ENCODE measurements around the gene TMED8.
"Not testable (repeated sequence)": the region's sequence is repeated elsewhere in the genome, so short reads cannot be mapped to it uniquely, and the experiment has no call there.

TMED8 gene

GRCh38 chr14:77323571-77323970, 53.3 kb downstream of the TMED8 start:
- peaks cover 3% of the 10 kb centered on the region; the same call in 1 of the 2 replicates for H3K36me3 ChIP-seq (ENCODE audit: insufficient read depth, low read length)
- H3K4me1 ChIP-seq (ENCODE audit: insufficient read depth, low read length), result peaks cover 15% of the 10 kb centered on the region
- no peaks in the 10 kb centered on the region for H3K9me3 ChIP-seq (ENCODE audit: control insufficient read depth, insufficient read depth, low read length)
- no peak overlapping the region for H3K9ac ChIP-seq (ENCODE audit: low read depth, low read length)

GRCh38 chr14:77322951-77323350, 53.9 kb downstream of the TMED8 start:
- peaks cover 3% of the 10 kb centered on the region; the same call in 1 of the 2 replicates for H3K36me3 ChIP-seq (ENCODE audit: insufficient read depth, low read length)
- H3K4me1 ChIP-seq (ENCODE audit: insufficient read depth, low read length), result peaks cover 15% of the 10 kb centered on the region
- H3K9ac ChIP-seq (ENCODE audit: low read depth, low read length), result no peak overlapping the region
- H3K9me3 ChIP-seq (ENCODE audit: control insufficient read depth, insufficient read depth, low read length), result no peaks in the 10 kb centered on the region

GRCh38 chr14:77322250-77322902, 54.5 kb downstream of the TMED8 start:
- Histone ChIP-seq H3K4me1 (ENCODE audit: insufficient read depth, low read length) (peaks cover 15% of the 10 kb centered on the region), H3K9ac (ENCODE audit: low read depth, low read length) (peak overlapping the region; percentile 62; the same call in 1 of the 2 replicates), H3K9me3 (ENCODE audit: control insufficient read depth, insufficient read depth, low read length) (no peaks in the 10 kb centered on the region), H3K36me3 (ENCODE audit: insufficient read depth, low read length) (peaks cover 3% of the 10 kb centered on the region; the same call in 1 of the 2 replicates)

DNA sequence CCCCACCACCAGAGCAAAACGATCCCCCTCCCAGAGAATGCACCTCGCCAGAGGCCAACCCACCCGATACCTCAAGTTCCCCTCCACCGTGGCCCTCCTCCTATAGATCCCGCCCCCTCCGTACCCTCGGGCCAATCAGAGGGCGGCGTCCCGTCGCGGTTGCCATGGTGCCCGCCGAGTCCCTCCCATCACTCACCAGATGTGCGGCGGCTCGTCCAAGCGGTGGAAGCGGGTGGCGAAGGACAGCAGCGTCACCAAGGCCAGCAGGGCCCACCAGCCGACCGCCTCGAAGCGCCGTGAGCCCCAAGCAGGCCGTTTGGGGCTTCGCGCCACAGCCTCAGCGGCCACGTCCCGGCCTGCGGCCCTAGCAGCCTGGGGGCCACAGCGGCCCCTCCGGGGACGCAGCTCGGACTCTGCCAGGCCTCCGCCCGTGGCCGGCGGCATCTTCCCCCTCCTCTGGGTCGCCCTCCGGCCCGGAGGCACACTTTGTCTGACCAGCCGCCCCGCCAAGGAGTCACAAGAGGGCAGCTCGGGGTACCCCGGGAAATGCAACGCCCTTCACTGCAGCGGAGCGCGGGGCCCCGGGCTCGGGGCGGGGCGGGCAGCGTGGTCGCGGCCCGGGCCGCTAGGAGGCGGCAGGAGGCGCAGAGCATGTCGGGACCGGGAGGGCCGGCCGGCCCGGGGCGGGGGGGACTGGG, 56.5 kb downstream of the TMED8 start, which contains the start of gene POMT2:
POMT2 (minus strand) TSS at position 646 of the 698 bp plus-strand sequence; CDS start at position 444, 202 bp downstream.
- Histone ChIP-seq H3K9ac (ENCODE audit: low read depth, low read length) (peak within 1 kb of the TSS; percentile 98), H3K9me3 (ENCODE audit: control insufficient read depth, insufficient read depth, low read length) (no peaks in the 10 kb centered on the region), H3K4me1 (ENCODE audit: insufficient read depth, low read length) (peaks cover 16% of the 10 kb centered on the region), H3K36me3 (ENCODE audit: insufficient read depth, low read length) (no peaks in the 10 kb centered on the region)

- Histone ChIP-seq H3K4me1 (ENCODE audit: insufficient read depth, low read length) (peaks cover 24% of the 10 kb centered on the region), H3K9ac (ENCODE audit: low read depth, low read length) (peak overlapping the region; percentile 98; the same call in 1 of the 2 replicates), H3K36me3 (ENCODE audit: insufficient read depth, low read length) (no peaks in the 10 kb centered on the region), H3K9me3 (ENCODE audit: control insufficient read depth, insufficient read depth, low read length) (no peaks in the 10 kb centered on the region)
Observed at GRCh38 chr14:77319422-77319821, 57.5 kb downstream of the TMED8 start.

- not testable (repeated sequence) for H3K36me3 ChIP-seq (ENCODE audit: insufficient read depth, low read length); H3K9me3 ChIP-seq (ENCODE audit: control insufficient read depth, insufficient read depth, low read length); H3K9ac ChIP-seq (ENCODE audit: low read depth, low read length)
- peaks cover 29% of the 10 kb centered on the region for H3K4me1 ChIP-seq (ENCODE audit: insufficient read depth, low read length)
Observed at GRCh38 chr14:77318756-77319155, 58.1 kb downstream of the TMED8 start.

GRCh38 chr14:77318006-77318553, 58.8 kb downstream of the TMED8 start:
- Histone ChIP-seq H3K9ac (ENCODE audit: low read depth, low read length) (no peak overlapping the region), H3K36me3 (ENCODE audit: insufficient read depth, low read length) (no peaks in the 10 kb centered on the region), H3K4me1 (ENCODE audit: insufficient read depth, low read length) (peaks cover 33% of the 10 kb centered on the region), H3K9me3 (ENCODE audit: control insufficient read depth, insufficient read depth, low read length) (no peaks in the 10 kb centered on the region)

DNA sequence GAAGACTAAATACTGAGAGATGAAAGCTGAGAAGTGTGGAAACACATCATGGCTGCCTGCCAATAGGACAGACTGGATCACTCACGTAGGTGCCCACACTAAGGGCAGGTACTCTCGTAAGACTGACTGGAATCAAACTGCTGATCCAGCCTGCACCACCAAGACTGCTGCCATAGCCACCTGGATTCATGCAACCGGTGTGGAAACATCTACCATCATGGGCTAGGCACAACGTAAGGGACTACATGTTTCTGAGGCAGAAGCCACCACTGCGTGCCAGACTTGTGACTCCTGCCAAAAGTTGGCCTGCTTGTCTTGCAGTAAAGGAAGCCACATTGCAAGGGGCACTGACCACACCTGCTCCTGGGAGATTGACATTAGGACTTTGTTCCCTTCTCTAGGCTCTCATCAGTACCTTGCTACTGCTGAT, 60.0 kb downstream of the TMED8 start:
- no peak overlapping the region for H3K9ac ChIP-seq (ENCODE audit: low read depth, low read length)
- no peaks in the 10 kb centered on the region for H3K9me3 ChIP-seq (ENCODE audit: control insufficient read depth, insufficient read depth, low read length)
- no peaks in the 10 kb centered on the region for H3K36me3 ChIP-seq (ENCODE audit: insufficient read depth, low read length)
- peaks cover 34% of the 10 kb centered on the region for H3K4me1 ChIP-seq (ENCODE audit: insufficient read depth, low read length)

DNA sequence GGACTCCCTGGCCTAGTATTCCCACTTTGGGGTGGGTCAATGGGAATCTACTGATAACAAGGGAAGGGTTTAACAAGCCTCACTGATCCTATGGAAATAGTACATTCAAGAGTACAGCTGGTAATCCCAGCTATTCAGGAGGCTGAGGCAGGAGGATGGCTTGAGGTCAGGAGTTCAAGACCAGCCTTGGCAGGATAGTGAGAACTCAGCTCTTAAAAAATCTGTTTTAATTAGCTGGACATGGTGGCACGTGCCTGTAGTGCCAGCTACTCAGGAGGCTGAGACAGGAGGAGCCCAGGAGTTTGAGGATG, 60.7 kb downstream of the TMED8 start:
- Histone ChIP-seq H3K9me3 (ENCODE audit: control insufficient read depth, insufficient read depth, low read length) (no peaks in the 10 kb centered on the region), H3K9ac (ENCODE audit: low read depth, low read length) (no peak overlapping the region), H3K4me1 (ENCODE audit: insufficient read depth, low read length) (peaks cover 34% of the 10 kb centered on the region), H3K36me3 (ENCODE audit: insufficient read depth, low read length) (no peaks in the 10 kb centered on the region)

GRCh38 chr14:77314539-77315457, 62.1 kb downstream of the TMED8 start:
- H3K36me3 ChIP-seq (ENCODE audit: insufficient read depth, low read length), result no peaks in the 10 kb centered on the region
- no peak overlapping the region for H3K9ac ChIP-seq (ENCODE audit: low read depth, low read length)
- peaks cover 33% of the 10 kb centered on the region for H3K4me1 ChIP-seq (ENCODE audit: insufficient read depth, low read length)
- H3K9me3 ChIP-seq (ENCODE audit: control insufficient read depth, insufficient read depth, low read length), result no peaks in the 10 kb centered on the region

DNA sequence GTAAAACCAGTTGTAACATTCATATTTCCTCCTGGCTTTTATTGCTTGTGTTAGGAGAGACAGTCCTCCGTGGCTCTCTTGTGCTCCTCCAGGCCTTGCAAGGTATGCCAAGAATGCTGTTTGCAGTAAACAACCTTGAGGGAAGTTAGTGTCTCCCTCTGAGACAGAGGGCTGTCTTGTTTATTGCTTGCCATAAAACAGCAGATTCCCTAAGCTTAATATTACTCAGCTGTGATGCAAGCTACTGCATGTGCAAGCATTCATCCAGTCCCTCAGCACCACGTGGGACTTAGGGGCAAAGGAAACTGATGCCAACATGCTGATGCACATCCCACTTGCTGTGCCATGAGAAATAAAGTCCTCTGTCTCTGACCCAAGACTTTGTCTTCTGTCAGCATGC, 62.9 kb downstream of the TMED8 start:
- no peak overlapping the region for H3K9ac ChIP-seq (ENCODE audit: low read depth, low read length)
- peaks cover 25% of the 10 kb centered on the region for H3K4me1 ChIP-seq (ENCODE audit: insufficient read depth, low read length)
- no peaks in the 10 kb centered on the region for H3K9me3 ChIP-seq (ENCODE audit: control insufficient read depth, insufficient read depth, low read length)
- no peaks in the 10 kb centered on the region for H3K36me3 ChIP-seq (ENCODE audit: insufficient read depth, low read length)

DNA sequence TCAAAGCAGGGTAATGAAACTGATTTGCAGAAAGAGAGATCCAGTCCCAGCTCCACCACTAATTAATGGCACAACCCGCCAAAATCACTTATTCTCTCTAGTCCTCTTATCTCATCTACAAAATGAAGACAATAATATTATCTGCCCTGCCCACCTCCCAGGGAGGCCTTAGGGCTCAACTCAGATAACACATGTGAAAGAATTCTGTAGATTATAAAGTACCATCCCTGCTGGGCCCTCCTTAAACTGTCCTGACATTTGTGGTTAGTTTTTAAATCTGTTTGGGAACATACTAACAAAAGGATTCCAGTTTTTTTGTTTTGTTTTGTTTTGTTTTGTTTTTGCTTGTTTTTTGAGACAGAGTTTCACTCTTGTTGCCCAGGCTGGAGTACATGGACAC, 63.5 kb downstream of the TMED8 start:
- Histone ChIP-seq H3K4me1 (ENCODE audit: insufficient read depth, low read length) (peaks cover 24% of the 10 kb centered on the region), H3K36me3 (ENCODE audit: insufficient read depth, low read length) (no peaks in the 10 kb centered on the region), H3K9ac (ENCODE audit: low read depth, low read length) (no peak overlapping the region), H3K9me3 (ENCODE audit: control insufficient read depth, insufficient read depth, low read length) (no peaks in the 10 kb centered on the region)

GRCh38 chr14:77311217-77311616, 65.7 kb downstream of the TMED8 start:
- peaks cover 35% of the 10 kb centered on the region for H3K4me1 ChIP-seq (ENCODE audit: insufficient read depth, low read length)
- no peak overlapping the region for H3K9ac ChIP-seq (ENCODE audit: low read depth, low read length)
- no peaks in the 10 kb centered on the region for H3K36me3 ChIP-seq (ENCODE audit: insufficient read depth, low read length)
- no peaks in the 10 kb centered on the region for H3K9me3 ChIP-seq (ENCODE audit: control insufficient read depth, insufficient read depth, low read length)

DNA sequence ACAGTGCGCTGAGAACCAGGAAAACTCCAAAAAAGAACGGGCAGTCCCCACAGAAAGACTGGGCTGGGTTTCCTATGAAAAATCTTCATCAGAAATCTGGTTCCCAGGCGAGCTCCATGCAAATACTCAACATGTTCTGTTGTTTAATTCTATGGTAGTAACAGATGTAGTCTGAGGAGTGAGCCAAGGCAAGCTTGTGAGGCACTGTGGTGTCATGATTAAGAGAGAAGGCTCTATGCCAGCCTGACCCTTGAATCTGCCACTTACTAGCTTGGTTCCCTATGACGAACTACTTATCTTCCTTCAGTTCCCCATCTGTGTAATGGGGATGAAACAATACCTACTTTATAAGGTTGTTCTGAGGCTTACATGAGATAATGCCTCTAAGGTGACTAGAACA, 66.9 kb downstream of the TMED8 start:
- Histone ChIP-seq H3K9me3 (ENCODE audit: control insufficient read depth, insufficient read depth, low read length) (no peaks in the 10 kb centered on the region), H3K4me1 (ENCODE audit: insufficient read depth, low read length) (peaks cover 29% of the 10 kb centered on the region), H3K9ac (ENCODE audit: low read depth, low read length) (no peak overlapping the region), H3K36me3 (ENCODE audit: insufficient read depth, low read length) (no peaks in the 10 kb centered on the region)
